Measurements from ENCODE around the gene GRAMD1B. TPM values are rescaled to one million over a fixed set of nuclear protein-coding genes. Genes with fewer than 3 reads are reported as not detected.
A peak's percentile ranks its signal among the peaks of the same experiment; 100 is the strongest.

GRAMD1B gene
- total and polyA plus RNA-seq, 2 donors (not counting 1 experiment from before 2014, with no cell fraction given): 0.83 to 1.5 TPM

- H4K20me1 ChIP-seq (ENCODE audit: control insufficient read depth, extremely low read depth, insufficient read depth, low read length): no peaks in the 10 kb centered on the region
- no peaks in the 10 kb centered on the region for H3K79me2 ChIP-seq (ENCODE audit: control insufficient read depth, insufficient read depth, low read length)
- H3K9ac ChIP-seq (ENCODE audit: insufficient read depth, low read length): no peak overlapping the region
- H3K27me3 ChIP-seq (ENCODE audit: control insufficient read depth, insufficient read depth, low read length): no peaks in the 10 kb centered on the region
- H3K9me3 ChIP-seq (ENCODE audit: control insufficient read depth, insufficient read depth, low read depth, low read length): no peaks in the 10 kb centered on the region
- H3K36me3 ChIP-seq (ENCODE audit: control insufficient read depth, insufficient read depth, low read length): no peaks in the 10 kb centered on the region
- H3K27ac ChIP-seq (ENCODE audit: insufficient read depth, low read length): no peak overlapping the region
- no peaks in the 10 kb centered on the region for H3K4me1 ChIP-seq (ENCODE audit: control insufficient read depth, extremely low read depth, insufficient read depth, low read length)
- H3K4me3 ChIP-seq (replicated peaks in 1 of 4; ENCODE audit: control extremely low read depth in 1 of 4, insufficient read depth in 1 of 4, low read depth in 3 of 4, low read length in 4 of 4): no peak overlapping the region
- H3K4me2 ChIP-seq (ENCODE audit: extremely low read depth, insufficient read depth, low read length): no peak overlapping the region
- no peak overlapping the region for H2AFZ ChIP-seq (ENCODE audit: low read length)
- peak in 1 of 2 donors; percentile 81 for DNase-seq (ENCODE audit: low read depth in 2 of 2)
- TF ChIP-seq EZH2 (IDR thresholded peaks at IDR 0.05; ENCODE audit: low read length, missing control alignments): no peak
- no peak for TF ChIP-seq CTCF (conservative IDR thresholded peaks at IDR 0.05 in 1 of 2, IDR thresholded peaks at IDR 0.05 in 1 of 2; ENCODE audit: low read depth in 1 of 2, low read length in 2 of 2)
Measured at GRCh38 chr11:123507043-123507442, 77.0 kb downstream of the GRAMD1B start.

- no peak for TF ChIP-seq CTCF (conservative IDR thresholded peaks at IDR 0.05 in 1 of 2, IDR thresholded peaks at IDR 0.05 in 1 of 2; ENCODE audit: low read depth in 1 of 2, low read length in 2 of 2)
- no peak for TF ChIP-seq EZH2 (IDR thresholded peaks at IDR 0.05; ENCODE audit: low read length, missing control alignments)
- peak; percentile 58 to 90 for DNase-seq (ENCODE audit: low read depth in 2 of 2)
- Histone ChIP-seq H3K9me3 (ENCODE audit: control insufficient read depth, insufficient read depth, low read depth, low read length) (no peaks in the 10 kb centered on the region), H3K9ac (ENCODE audit: insufficient read depth, low read length) (no peak overlapping the region), H4K20me1 (ENCODE audit: control insufficient read depth, extremely low read depth, insufficient read depth, low read length) (no peaks in the 10 kb centered on the region), H3K4me2 (ENCODE audit: extremely low read depth, insufficient read depth, low read length) (no peak overlapping the region), H3K4me1 (ENCODE audit: control insufficient read depth, extremely low read depth, insufficient read depth, low read length) (no peaks in the 10 kb centered on the region), H3K27me3 (ENCODE audit: control insufficient read depth, insufficient read depth, low read length) (no peaks in the 10 kb centered on the region), H3K36me3 (ENCODE audit: control insufficient read depth, insufficient read depth, low read length) (no peaks in the 10 kb centered on the region), H3K79me2 (ENCODE audit: control insufficient read depth, insufficient read depth, low read length) (no peaks in the 10 kb centered on the region), H2AFZ (ENCODE audit: low read length) (no peak overlapping the region), H3K4me3 (replicated peaks in 1 of 4; ENCODE audit: control extremely low read depth in 1 of 4, insufficient read depth in 1 of 4, low read depth in 3 of 4, low read length in 4 of 4) (no peak overlapping the region), H3K27ac (ENCODE audit: insufficient read depth, low read length) (no peak overlapping the region)
Measured at GRCh38 chr11:123509737-123510578, 79.9 kb downstream of the GRAMD1B start.

- H3K79me2 ChIP-seq (ENCODE audit: control insufficient read depth, insufficient read depth, low read length): no peaks in the 10 kb centered on the region
- H3K9ac ChIP-seq (ENCODE audit: insufficient read depth, low read length): no peak overlapping the region
- H4K20me1 ChIP-seq (ENCODE audit: control insufficient read depth, extremely low read depth, insufficient read depth, low read length): no peaks in the 10 kb centered on the region
- no peaks in the 10 kb centered on the region for H3K27me3 ChIP-seq (ENCODE audit: control insufficient read depth, insufficient read depth, low read length)
- H3K4me1 ChIP-seq (ENCODE audit: control insufficient read depth, extremely low read depth, insufficient read depth, low read length): no peaks in the 10 kb centered on the region
- no peak for DNase-seq (ENCODE audit: low read depth in 2 of 2)
- no peak overlapping the region for H3K27ac ChIP-seq (ENCODE audit: insufficient read depth, low read length)
- H3K4me3 ChIP-seq (replicated peaks in 1 of 4; ENCODE audit: control extremely low read depth in 1 of 4, insufficient read depth in 1 of 4, low read depth in 3 of 4, low read length in 4 of 4): no peak overlapping the region
- no peaks in the 10 kb centered on the region for H3K36me3 ChIP-seq (ENCODE audit: control insufficient read depth, insufficient read depth, low read length)
- no peak for TF ChIP-seq EZH2 (IDR thresholded peaks at IDR 0.05; ENCODE audit: low read length, missing control alignments)
- TF ChIP-seq CTCF (conservative IDR thresholded peaks at IDR 0.05 in 1 of 2, IDR thresholded peaks at IDR 0.05 in 1 of 2; ENCODE audit: low read depth in 1 of 2, low read length in 2 of 2): no peak
- H3K4me2 ChIP-seq (ENCODE audit: extremely low read depth, insufficient read depth, low read length): no peak overlapping the region
- no peak overlapping the region for H2AFZ ChIP-seq (ENCODE audit: low read length)
- H3K9me3 ChIP-seq (ENCODE audit: control insufficient read depth, insufficient read depth, low read depth, low read length): no peaks in the 10 kb centered on the region
Measured at GRCh38 chr11:123510579-123510905, 80.5 kb downstream of the GRAMD1B start.

All from fibroblast of lung (primary cell).